Right kidney (tissue), 1 donor: ENCODE data around the gene CARNS1.
"Not testable (repeated sequence)": the region's sequence is repeated elsewhere in the genome, so short reads cannot be mapped to it uniquely, and the experiment has no call there.

Experiments used
- DNase-seq: peaks from one replicate; pipeline ENCODE4 v3.0.0-alpha.2; 2016

Gene CARNS1

GRCh38 chr11:67409781-67410368 is 5.6 kb upstream of the CARNS1 start:
- no peak for DNase-seq

- no peak for DNase-seq
These were observed 5.1 kb upstream of the CARNS1 start for GRCh38 chr11:67410369-67410831.

GRCh38 chr11:67410984-67411784 is 4.3 kb upstream of the CARNS1 start:
- DNase-seq = no peak

GRCh38 chr11:67411785-67412152 is 3.7 kb upstream of the CARNS1 start:
- no peak for DNase-seq

GRCh38 chr11:67412495-67413179 is 2.8 kb upstream of the CARNS1 start:
- DNase-seq = no peak

- no peak for DNase-seq
These were observed 2.1 kb upstream of the CARNS1 start for GRCh38 chr11:67413266-67413849.

GRCh38 chr11:67416416-67417335 is 1.2 kb downstream of the CARNS1 start:
- DNase-seq = no peak

- DNase-seq = no peak
These were observed 1.9 kb downstream of the CARNS1 start for GRCh38 chr11:67417425-67417824.

- DNase-seq = no peak
These were observed 3.2 kb downstream of the CARNS1 start for GRCh38 chr11:67418476-67419281.

GRCh38 chr11:67419325-67420049 is 4.0 kb downstream of the CARNS1 start:
- no peak for DNase-seq

- peak; percentile 54 for DNase-seq
These were observed 4.7 kb downstream of the CARNS1 start for GRCh38 chr11:67420147-67420645.

- peak; percentile 84 for DNase-seq
These were observed 5.4 kb downstream of the CARNS1 start for GRCh38 chr11:67420646-67421429.

- DNase-seq = no peak
These were observed 6.1 kb downstream of the CARNS1 start for GRCh38 chr11:67421430-67422031.

- DNase-seq = no peak
These were observed 7.4 kb downstream of the CARNS1 start for GRCh38 chr11:67422891-67423290.

GRCh38 chr11:67423466-67423865 is 8.0 kb downstream of the CARNS1 start:
- no peak for DNase-seq

- no peak for DNase-seq
These were observed 8.6 kb downstream of the CARNS1 start for GRCh38 chr11:67423891-67424613.

GRCh38 chr11:67427364-67427859 is 11.9 kb downstream of the CARNS1 start:
- DNase-seq = not testable (repeated sequence)
